HG02970 (cell line): ENCODE measurements around the gene COA7.

Experiments
- ATAC-seq: cut with Tn5 transposase; IDR thresholded peaks from one replicate; pipeline ENCODE4 v1.9.1; 2021; ENCODE audit warnings: mild to moderate bottlenecking, moderate library complexity, moderate number of reproducible peaks; ENCODE audit not compliant: unreplicated experiment, low FRiP score

The COA7 gene

DNA sequence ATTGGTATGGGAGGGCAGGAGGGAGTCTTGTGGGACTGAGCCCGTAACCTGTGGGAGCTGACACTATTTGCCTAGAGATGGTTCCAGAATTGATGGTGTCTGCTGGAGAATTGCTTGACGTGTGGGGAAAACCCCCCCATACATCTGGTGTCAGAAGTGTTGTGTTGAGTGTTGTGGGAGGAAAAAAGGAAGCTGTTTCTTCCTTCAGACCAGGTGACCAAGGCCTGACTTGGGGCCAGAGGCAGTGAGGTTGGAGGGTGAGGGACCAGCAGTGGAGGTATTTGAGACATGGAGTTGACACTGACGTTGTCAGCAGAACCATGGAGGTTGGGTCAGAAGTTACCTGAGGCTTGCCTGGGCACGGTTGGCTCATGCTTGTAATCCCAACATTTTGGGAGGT is 56.8 kb downstream of the COA7 start:
- no peak for ATAC-seq

DNA sequence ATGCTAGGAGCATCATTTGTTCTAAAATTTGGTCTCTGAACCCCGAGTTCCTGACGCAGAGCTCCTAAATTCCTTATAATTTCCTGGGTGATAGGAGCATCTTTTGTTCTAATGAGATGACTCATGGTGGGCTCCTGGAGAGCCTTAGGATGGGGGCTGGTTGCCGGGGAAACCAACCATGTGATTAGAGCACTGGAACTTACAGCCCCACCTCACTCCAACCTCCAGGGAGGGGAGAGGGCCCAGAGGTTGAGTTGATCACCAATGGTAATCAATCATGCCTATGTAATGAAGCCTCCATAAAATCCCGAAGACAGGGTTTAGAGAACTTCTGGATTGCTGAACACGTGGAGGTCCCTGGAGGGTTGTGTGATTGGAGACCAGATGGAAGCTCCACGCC is 57.5 kb downstream of the COA7 start:
- no peak for ATAC-seq

DNA sequence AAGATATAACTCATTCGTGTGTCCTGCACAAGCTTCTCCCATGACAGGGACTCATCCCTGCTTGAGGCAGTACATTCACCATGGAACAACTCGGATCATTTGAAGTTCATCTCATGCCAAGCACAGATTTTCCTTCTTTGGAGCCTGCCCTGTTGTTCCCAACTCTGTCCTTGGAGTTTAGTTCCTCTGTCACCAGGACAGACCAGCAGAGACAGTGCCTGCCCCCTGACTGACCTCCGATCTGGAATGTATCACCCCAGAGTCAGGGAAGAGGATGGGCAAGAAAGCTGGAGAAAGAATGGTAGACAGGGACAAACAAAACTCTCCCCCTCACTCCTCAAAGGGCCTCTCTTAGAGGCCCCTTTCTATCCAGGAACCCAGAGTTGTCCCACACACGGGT is 60.2 kb downstream of the COA7 start:
- ATAC-seq = no peak

DNA sequence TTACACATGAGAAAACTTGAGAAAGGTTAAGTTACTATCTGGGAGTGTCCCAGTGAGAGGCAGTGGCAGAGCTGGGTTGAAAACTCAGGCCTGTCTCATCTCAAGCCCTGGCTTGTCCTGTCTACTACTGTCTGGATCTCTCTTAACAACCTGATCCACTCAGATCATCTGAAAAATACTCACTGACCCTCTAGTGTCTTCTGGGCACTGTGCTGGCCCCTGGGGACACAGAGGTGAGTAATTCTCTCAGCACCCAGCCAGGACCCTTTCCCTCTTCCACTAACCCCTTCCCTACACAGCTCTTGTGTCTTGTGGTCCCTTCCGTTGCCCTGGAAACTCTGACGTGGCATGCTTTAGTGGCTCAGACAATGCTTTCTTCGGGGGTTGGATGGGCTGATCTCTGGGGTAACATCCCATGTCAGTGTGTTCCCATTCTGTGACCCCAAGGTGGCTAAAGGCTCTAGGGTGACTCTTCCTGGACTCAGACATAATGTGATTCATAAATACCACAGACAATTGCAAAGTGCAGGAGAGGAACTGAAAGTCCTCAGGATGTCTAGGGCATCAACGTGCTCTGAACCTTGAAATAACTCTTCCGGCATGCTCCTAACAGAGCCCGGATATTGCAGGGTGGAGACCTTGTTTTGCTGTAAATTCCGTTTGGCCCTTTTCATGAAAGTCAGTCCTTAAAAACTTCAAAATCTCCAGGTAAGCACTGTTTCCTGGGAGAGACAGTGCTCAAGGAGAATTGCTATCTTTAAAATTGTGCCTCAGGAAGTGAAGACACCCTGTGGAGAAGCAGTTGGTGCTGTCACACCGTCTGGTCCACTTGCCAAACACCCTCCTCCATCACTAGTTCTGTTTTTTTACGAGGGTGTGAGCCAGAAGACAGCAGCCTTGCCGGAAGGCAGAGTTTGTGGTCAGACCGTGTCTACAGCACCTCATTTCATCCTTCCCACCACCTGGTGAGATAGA is 61.1 kb downstream of the COA7 start:
- ATAC-seq = peak; percentile 60

DNA sequence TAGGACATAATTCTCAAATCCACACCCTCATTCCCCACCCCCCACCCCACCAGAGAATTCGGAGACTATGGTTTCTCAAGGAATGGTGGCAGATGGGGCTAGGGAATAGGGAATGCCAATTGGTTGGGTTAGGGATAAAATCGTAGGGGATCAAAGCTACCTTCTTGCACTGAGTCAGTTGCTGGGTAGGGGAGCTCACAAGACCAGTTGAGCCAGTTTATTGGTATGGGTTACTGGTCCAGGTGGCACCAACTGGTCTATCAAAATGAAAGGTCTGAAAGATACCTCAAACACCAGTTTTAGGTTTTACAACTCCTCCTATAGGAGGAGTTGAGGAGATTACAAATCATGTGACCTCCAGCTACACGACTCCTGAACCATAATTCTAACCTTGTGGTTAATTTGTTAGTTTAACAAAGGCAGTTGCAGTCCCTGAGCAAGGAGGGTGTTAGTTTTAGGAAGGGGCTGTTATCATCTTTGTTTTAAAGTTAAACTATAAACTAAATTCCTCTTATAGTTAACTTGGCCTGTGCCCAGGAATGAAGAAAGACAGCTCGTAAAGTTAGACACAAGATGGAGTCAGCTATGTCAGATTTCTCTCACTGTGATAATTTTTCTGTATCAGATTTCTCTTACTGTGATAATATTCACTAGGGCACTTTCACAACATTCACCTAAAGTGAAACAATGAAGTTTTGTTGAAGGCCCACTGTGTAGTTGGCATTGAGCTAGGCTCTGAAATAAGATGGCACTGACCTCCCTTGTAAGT is 62.6 kb downstream of the COA7 start:
- ATAC-seq = no peak
